HG03039 (cell line): ENCODE results near the gene LCN10.
"Not testable (repeated sequence)": the region's sequence is repeated elsewhere in the genome, so short reads cannot be mapped to it uniquely, and the experiment has no call there.

Experiments used
- ATAC-seq: cut with Tn5 transposase; IDR thresholded peaks from one replicate; pipeline ENCODE4 v1.9.1; 2021; ENCODE audit warnings: mild to moderate bottlenecking, moderate library complexity; ENCODE audit not compliant: unreplicated experiment

Gene LCN10

GRCh38 chr9:136704741-136705140 is 38.0 kb downstream of the LCN10 start:
- ATAC-seq, result not testable (repeated sequence)

GRCh38 chr9:136703276-136703860 is 39.4 kb downstream of the LCN10 start:
- no peak for ATAC-seq

GRCh38 chr9:136701668-136702053 is 41.1 kb downstream of the LCN10 start:
- no peak for ATAC-seq

DNA sequence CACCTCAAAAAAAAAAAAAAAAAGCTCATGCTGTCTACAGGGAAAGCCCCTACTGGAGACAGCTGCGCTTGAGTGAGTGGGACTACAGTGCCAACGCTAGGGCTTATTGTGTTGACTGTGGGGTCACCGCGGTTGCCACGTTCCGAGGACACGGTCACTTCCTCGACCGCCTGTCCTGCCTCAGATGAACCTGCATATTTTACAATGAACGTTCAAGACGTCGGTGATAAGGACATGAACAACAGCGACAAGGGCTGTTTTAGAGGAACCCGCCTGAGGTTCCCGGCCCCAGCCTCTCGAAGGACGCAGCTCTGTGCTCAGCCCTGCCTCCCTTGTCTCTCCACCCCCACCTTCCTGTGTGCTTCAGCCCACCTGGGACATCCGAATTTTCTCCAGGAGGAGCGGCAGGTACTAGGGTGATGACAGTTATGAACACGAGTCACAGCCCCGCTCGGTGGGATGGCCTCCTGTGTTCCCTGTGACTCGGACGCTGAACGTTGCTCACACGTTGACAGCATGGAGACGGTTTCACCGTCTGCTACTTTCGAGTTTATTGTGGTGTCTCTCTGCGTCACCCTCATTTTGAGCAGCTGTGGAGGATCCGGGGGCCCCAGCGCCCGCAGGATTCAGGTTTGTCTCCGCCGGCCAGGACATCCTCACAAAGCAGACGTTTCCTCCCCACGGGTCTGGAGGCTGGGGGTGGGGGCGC is 41.6 kb downstream of the LCN10 start:
- ATAC-seq, result no peak

GRCh38 chr9:136700304-136700703 is 42.4 kb downstream of the LCN10 start:
- ATAC-seq, result no peak

- ATAC-seq, result no peak
Observed at GRCh38 chr9:136698635-136699246, 44.0 kb downstream of the LCN10 start.

DNA sequence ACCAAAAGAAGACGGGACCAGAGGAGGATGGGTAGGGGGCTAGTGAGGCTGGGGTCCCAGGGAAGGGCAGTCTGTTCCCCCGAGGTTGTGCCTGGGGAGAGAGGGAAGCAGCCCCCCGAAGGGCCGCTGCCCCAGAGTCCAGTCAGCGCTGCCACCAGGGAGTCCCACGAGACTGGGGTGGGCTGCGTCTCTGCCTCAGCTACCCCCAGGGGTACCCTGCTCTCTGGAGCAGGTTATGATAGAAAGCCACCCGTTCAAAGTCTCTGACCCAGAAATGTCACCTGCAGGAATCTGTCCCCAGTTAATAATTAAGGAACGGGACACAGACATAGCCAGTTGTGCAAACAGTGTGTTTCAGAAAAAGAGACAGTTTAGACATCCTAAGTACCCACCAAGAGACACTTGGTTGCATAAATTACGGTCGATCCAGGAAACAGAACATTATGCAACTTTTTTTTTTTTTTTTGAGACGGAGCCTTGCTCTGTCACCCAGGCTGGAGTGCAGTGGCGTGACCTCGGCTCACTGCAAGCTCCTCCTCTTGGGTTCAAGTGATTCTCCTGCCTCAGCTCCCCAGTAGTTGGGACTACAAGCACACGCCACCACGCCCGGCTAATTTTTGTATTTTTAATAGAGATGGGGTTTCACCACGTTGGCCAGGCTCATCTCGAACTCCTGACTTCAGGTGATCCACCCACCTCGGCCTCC is 44.8 kb downstream of the LCN10 start:
- ATAC-seq, result no peak

DNA sequence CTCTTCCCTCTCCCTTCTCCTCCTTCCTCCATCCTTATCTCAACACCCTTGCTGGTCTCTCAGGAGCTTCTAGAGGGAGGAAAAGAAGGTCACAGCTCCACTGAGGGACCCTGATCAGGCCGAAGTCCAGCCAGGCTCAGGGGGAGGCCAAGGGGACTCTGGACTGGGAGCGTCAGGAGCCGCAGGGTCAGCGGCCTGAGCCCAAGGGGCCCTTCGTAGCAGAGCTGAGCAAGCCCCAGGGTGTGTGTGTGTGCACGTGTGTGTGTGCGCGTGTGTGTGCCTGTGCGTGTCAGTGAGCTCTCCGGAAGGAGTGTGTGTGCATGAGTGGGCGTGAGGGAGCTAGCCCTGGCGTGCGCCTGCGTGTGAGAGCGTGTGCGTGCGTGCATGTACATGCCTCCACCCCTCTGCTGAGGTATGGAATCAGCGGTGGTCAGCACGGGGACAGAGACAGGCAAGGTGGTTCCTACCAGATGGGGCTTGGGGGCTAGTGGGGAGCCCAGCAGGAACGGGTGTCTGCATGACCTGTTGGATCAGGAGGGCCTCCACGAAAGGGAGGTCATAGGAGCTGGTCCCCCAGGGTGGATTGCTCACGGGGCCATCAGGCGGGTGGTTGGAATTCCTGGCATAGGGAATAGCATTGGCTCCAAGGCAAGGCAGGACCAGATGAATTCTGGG is 45.5 kb downstream of the LCN10 start:
- ATAC-seq, result no peak

GRCh38 chr9:136696502-136696901 is 46.2 kb downstream of the LCN10 start:
- no peak for ATAC-seq

- ATAC-seq, result no peak
Observed at GRCh38 chr9:136695955-136696354, 46.8 kb downstream of the LCN10 start.

DNA sequence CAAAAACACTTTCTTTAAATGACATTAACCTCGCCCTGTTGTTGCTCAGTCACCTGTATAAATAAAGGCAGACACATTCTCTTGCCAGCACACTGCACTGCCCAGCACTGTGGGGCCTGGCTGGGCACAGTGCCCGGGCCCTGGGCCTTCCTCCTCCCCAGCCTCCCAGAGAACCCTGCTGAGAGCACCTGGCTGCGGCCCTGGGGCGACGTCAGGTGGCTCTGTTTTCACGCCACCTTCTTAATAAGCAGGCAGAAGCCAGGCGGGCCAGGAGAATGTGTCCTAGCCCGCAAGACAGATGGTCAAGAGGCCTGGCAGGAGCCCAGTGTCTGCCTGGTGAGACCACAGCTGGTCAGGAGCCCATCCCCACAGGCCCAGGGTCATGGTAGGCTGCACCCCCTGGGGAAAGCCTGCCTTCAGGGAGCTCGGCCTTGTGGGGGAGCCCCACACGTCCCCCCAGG is 47.3 kb downstream of the LCN10 start:
- ATAC-seq, result no peak

DNA sequence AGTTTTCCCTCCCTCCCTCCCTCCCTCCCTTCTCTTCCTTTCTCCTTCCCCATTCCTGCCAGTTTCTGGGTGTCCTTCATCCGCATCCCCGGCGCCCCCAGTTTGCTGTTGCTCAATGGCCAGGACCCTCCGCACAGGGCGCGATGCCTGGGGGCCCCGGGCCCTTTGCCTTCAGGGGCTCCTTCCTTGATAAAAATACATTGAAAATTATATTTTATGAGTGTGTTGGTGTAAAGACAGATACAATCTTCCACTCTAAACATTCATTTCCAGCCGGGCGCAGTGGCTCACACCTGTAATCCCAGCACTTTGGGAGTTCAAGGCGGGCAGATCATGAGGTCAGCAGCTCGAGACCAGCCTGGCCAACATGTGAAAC is 47.9 kb downstream of the LCN10 start:
- no peak for ATAC-seq

DNA sequence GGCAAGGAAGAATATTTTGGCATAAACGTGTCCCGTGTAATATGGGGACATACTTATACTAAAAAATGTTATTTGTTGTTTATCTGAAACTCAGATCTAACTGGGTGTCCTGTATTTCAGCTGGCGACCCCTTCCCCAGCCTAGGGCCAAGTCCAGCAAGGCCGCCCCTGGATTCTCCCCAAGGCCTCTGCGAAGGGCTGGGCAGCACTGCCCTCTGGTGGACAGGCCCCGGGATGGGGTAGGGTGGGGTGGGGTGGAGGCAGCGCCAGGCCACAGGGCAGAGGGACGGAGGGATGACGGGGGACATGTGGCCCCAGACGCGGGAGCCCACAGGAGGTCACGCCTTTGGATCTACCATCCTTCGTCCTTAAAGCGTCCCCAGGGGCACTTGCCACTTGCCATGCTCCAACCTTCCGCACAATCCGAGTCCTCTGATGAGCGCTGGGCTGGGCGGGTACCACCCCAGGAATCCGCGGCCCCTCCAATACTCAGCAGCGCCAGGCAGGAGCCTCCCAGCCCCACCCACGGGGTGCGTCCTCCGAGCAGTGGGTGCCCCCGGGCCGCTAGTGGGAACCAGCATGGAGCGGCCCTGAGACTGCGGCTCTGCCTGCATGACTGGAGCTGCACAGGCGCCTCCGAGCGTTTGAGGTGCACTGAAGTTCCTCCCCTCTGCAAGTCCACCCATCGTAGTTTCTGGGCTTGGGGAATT is 48.4 kb downstream of the LCN10 start:
- no peak for ATAC-seq

DNA sequence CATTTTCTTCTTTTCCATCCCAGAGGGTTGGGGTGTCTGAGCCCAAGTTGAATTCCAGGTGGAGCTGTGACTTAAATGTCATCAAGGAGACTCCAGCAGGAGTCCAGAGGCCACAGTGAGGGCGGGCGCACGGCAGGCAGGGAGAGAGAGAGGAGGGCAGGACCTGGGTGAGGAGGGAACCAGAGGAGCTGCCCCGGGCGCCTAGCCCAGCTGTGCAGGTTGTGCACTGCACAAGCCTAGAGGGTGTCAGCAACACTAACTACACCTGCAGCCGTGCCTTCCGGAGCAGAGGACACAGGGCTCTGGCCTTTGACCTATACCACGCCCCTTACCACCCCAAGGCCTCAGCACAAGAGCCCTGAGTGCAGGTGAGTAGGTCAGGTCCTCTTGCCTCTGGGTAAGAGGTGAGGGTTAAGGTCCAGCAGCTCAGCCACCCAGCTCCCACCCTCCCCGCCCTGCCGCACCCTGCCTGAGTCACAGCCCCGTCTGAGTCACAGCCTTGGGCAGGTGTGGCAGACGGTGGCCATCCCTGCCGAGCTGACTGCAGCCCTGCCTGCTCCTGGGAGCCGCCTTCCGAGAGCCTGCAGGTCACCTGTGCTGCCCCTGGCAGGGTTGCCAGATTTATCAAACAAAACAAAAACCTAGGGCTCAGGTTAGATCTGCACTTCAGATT is 49.1 kb downstream of the LCN10 start:
- ATAC-seq, result no peak

DNA sequence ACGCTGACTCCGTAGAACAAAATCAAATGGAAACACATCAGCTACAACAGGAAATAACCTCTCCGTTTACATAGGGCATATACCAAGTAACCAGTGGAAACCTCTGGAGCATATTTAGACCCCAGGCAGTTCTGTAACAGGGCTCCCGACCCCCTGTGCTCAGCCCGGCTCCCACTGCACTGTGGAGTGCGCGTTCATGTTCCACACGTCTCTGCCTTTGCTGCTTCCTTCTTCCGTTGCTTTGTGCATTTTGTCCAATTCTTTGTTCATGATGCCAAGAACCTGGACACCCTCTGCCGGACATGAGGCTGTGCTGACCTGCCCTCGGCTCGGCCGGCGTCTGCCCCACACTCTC is 49.6 kb downstream of the LCN10 start:
- ATAC-seq, result no peak

DNA sequence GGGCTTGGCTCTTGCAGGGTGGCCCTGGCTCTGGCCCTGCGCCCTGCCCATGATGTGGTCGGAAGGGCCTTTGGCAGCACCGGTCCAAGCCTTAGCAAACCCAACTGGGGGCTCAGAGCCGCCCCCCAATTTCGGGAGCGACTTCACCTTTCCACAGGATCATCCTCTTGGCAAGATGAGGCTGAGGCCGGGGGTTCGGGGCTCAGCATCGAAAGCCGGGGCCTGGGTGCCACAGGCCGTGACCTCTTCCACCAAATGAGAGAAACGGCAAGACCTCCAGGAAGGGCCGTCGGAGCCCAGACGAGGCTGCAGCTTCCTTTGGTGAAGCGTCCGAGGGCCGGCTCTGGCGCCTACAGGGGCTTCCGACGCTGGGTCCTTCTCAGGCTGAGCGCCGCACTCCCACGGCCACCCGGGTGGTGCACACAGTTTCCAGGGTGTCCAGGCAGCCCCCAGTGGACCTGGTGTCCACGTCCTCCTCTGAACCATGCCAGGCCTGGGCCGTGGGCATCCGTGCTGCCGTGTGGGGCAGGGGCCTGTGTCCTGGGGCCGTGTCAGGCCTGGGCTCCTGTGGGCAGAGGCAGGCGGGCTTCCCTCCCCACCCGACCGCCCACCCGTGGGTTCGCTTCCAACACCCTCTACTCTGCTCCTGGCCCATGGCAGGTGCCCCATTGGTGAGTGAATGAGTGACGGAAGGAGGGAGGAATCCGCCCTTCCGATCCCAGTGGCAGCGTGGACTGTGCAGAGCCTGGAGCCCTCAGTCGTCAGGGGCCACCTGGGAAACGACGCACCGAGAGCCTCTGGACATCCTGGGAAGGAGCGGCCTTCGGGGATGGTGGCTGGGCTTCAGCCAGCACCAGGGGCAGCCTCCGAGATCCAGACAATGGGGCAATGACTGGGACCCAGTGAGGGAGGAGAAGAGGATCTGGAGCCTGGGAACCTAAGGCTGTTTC is 50.3 kb downstream of the LCN10 start:
- ATAC-seq, result no peak

DNA sequence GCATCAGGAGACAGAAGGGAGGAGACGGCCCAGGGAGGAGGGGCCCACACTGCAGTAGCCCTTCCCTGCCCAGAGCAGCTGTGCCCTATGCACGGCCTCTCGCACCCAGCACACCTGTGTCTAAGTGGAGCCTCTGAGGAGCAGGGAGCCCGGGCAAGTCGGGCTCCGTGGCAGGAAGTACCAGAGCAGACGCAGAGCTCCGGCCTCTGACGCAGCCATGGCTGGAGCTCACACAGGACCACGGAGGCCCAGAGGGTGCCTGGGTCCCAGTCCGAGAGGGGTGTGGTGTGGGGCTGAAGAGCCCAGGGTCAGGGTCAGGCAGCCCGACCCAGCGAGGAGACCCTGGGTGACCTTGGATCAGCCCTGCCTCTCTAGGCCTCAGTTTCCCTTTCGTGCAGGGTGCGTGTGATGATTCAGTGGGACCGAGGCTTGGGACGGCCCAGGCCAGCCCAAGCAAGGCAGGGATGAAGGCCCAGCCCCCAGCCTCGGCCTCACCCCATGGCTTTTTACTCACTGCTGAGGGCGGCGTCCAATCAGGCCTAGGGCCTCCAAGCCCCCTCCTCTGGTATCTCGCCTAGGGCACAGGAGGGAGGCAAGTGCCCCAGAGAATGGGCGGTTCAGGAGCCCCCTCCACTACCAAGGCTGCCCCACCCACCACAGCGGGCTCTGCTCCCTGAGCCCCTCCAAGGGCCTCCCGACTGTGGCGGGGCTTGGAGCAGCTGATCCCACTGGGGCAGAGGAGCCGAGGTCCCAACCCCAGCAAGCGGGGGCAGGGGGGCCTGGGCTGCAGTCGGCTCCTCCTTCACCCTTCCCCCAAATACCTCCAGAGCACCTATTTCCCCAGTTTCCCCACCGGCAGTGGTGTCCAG is 51.2 kb downstream of the LCN10 start:
- ATAC-seq, result no peak

GRCh38 chr9:136690806-136691261 is 51.9 kb downstream of the LCN10 start:
- no peak for ATAC-seq
